Adrenal gland (tissue), 5 donors: ENCODE data around the gene GPR3.

Experiments used
- CTCF ChIP-seq, 6 experiments: fragments of 450-650 bp in 4 of 6; fragments of 200-600 bp in 2 of 6; sonication (generic) in 1 of 6; IDR thresholded peaks; 1 replicate in 5 of 6; 2 replicates in 1 of 6; pipeline versions ENCODE4 v1.5.1 to v1.8.0; 2016 to 2021; ENCODE audit warnings: antibody characterized with exemption in 6 of 6, mild to moderate bottlenecking in 2 of 6, moderate library complexity in 1 of 6
- POLR2A ChIP-seq, 2 donors: fragments of 450-650 bp; IDR thresholded peaks; one replicate each; pipeline ENCODE4 v1.6.1; 2017; ENCODE audit warnings: antibody characterized with exemption in 2 of 2, mild to moderate bottlenecking in 2 of 2, moderate library complexity in 1 of 2
- donor health status: DM: no; HTN: no; CAD: no.

DNA sequence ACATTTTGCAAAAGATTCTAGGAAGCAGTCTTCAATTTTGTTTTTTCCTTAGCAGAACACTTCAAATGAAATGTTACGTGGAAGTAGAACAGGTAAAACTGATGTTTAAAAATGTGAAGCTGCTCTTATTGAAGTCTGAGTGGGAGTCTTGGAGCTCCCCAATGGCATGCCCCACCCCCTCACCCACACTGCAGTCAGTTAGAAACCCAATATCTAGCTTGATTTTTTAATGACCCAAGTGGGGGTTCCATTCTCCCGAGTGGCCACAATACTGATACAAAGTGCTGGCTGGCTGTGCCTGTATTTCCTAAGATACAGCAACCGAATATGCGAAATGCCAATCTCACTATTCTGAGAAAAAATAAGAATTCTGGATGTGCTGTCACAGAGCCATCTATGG is 31.3 kb downstream of the GPR3 start:
- TF ChIP-seq CTCF (IDR thresholded peaks at IDR 0.05) (no peak), POLR2A (IDR thresholded peaks at IDR 0.05) (no peak)
